WTC11 (cell line): ENCODE measurements around the gene FAM47E.

ENCODE experiments used
- ATF3 ChIP-seq: sonication (generic); formaldehyde crosslinking; conservative IDR thresholded peaks from 2 replicates; pipeline ENCODE4 v1.8.1; 2022; ENCODE audit warnings: mild to moderate bottlenecking, missing genetic modification reagents
- CTCF ChIP-seq: fragments of 200-600 bp; IDR thresholded peaks from 2 replicates; pipeline ENCODE4 v1.8.0; 2022; ENCODE audit warnings: antibody characterized with exemption
- E2F4 ChIP-seq: sonication (generic); formaldehyde crosslinking; IDR thresholded peaks from 2 replicates; pipeline ENCODE4 v1.8.1; 2022; ENCODE audit warnings: low read depth, mild to moderate bottlenecking, moderate library complexity, missing genetic modification reagents, borderline replicate concordance
- ESRRA ChIP-seq: sonication (generic); formaldehyde crosslinking; IDR thresholded peaks from 2 replicates; pipeline ENCODE4 v1.8.1; 2022; ENCODE audit warnings: mild to moderate bottlenecking, missing genetic modification reagents, borderline replicate concordance
- FOXJ3 ChIP-seq: sonication (generic); formaldehyde crosslinking; IDR thresholded peaks from 2 replicates; pipeline ENCODE4 v1.9.0; 2021; ENCODE audit warnings: missing genetic modification reagents, mild to moderate bottlenecking, borderline replicate concordance
- FOXK1 ChIP-seq: sonication (generic); formaldehyde crosslinking; IDR thresholded peaks from 2 replicates; pipeline ENCODE4 v1.8.0; 2022; ENCODE audit warnings: mild to moderate bottlenecking, moderate library complexity, missing genetic modification reagents
- HMGXB4 ChIP-seq: sonication (generic); formaldehyde crosslinking; IDR thresholded peaks from 2 replicates; pipeline ENCODE4 v1.8.1; 2023; ENCODE audit warnings: mild to moderate bottlenecking, moderate library complexity, missing genetic modification reagents
- MAX ChIP-seq: sonication (generic); formaldehyde crosslinking; IDR thresholded peaks from 2 replicates; pipeline ENCODE4 v1.8.0; 2022; ENCODE audit warnings: mild to moderate bottlenecking, missing genetic modification reagents
- MLX ChIP-seq: sonication (generic); formaldehyde crosslinking; IDR thresholded peaks from 2 replicates; pipeline ENCODE4 v1.8.1; 2023; ENCODE audit warnings: mild to moderate bottlenecking, missing genetic modification reagents, moderate library complexity
- NFYB ChIP-seq: sonication (generic); formaldehyde crosslinking; conservative IDR thresholded peaks from 2 replicates; pipeline ENCODE4 v1.8.0; 2022; ENCODE audit warnings: low read depth, missing genetic modification reagents
- PREB ChIP-seq: sonication (generic); formaldehyde crosslinking; IDR thresholded peaks from 2 replicates; pipeline ENCODE4 v1.8.1; 2022; ENCODE audit warnings: mild to moderate bottlenecking, missing genetic modification reagents, moderate library complexity, borderline replicate concordance
- USF1 ChIP-seq: sonication (generic); formaldehyde crosslinking; IDR thresholded peaks from 2 replicates; pipeline ENCODE4 v1.8.0; 2022; ENCODE audit warnings: mild to moderate bottlenecking, missing genetic modification reagents
- ZNF121 ChIP-seq: sonication (generic); formaldehyde crosslinking; IDR thresholded peaks from 2 replicates; pipeline ENCODE4 v1.8.0; 2023; ENCODE audit warnings: missing genetic modification reagents
- ZNF263 ChIP-seq: sonication (generic); formaldehyde crosslinking; IDR thresholded peaks from 2 replicates; pipeline ENCODE4 v1.8.1; 2022; ENCODE audit warnings: low read depth, mild to moderate bottlenecking, moderate library complexity, missing genetic modification reagents

- TF ChIP-seq USF1 (CRISPR knock-in tag) (no peak), NFYB (CRISPR knock-in tag) (no peak), ATF3 (CRISPR knock-in tag) (no peak), MAX (CRISPR knock-in tag) (no peak), CTCF (no peak), ZNF121 (CRISPR knock-in tag) (no peak), ZNF263 (CRISPR knock-in tag) (no peak), FOXJ3 (no peak), FOXK1 (CRISPR knock-in tag) (no peak), E2F4 (CRISPR knock-in tag) (no peak), ESRRA (CRISPR knock-in tag) (no peak), MLX (CRISPR knock-in tag) (no peak), HMGXB4 (no peak), PREB (no peak)
Measured at GRCh38 chr4:76310683-76311082, 59.2 kb downstream of the FAM47E start.
